Measurements from ENCODE around the gene NDUFAF8. TPM values are rescaled to one million over a fixed set of nuclear protein-coding genes. Genes with fewer than 3 reads are reported as not detected.

The NDUFAF8 gene
- total RNA-seq, 2 donors from 2014 or later = 22.4 to 58.2 TPM

- no peak for TF ChIP-seq CTCF (IDR thresholded peaks at IDR 0.05)
- Histone ChIP-seq H3K4me3 (no peak overlapping the region), H3K9me3 (no peaks in the 10 kb centered on the region), H3K4me1 (peaks cover 6% of the 10 kb centered on the region), H3K27me3 (no peaks in the 10 kb centered on the region), H3K36me3 (peaks cover 9% of the 10 kb centered on the region), H3K27ac (no peak overlapping the region), H3K9ac (ENCODE audit: low read depth in 2 of 2, low read length in 2 of 2) (no peak overlapping the region)
- DNase-seq = no peak
- intact Hi-C loops (cut with DNase I) = no loop called here
These were observed 43.0 kb downstream of the NDUFAF8 start for GRCh38 chr17:81282141-81282540.

- H3K9ac ChIP-seq (ENCODE audit: low read depth in 2 of 2, low read length in 2 of 2) = no peak overlapping the region
- intact Hi-C loops (cut with DNase I) = no loop called here
- no peaks in the 10 kb centered on the region for H3K27me3 ChIP-seq
- no peak for DNase-seq
- peaks cover 9% of the 10 kb centered on the region for H3K36me3 ChIP-seq
- no peak overlapping the region for H3K4me3 ChIP-seq
- H3K4me1 ChIP-seq = no peaks in the 10 kb centered on the region
- no peak for TF ChIP-seq CTCF (IDR thresholded peaks at IDR 0.05)
- no peaks in the 10 kb centered on the region for H3K9me3 ChIP-seq
- H3K27ac ChIP-seq = no peak overlapping the region
These were observed 43.8 kb downstream of the NDUFAF8 start for GRCh38 chr17:81282876-81283275.

GRCh38 chr17:81285179-81285878 lies 46.2 kb downstream of the NDUFAF8 start:
- peak; percentile 50 for DNase-seq
- Histone ChIP-seq H3K27ac (peak overlapping the region; percentile 44), H3K4me1 (no peaks in the 10 kb centered on the region), H3K9me3 (no peaks in the 10 kb centered on the region), H3K4me3 (peak overlapping the region; percentile 25), H3K9ac (ENCODE audit: low read depth in 2 of 2, low read length in 2 of 2) (no peak overlapping the region), H3K27me3 (no peaks in the 10 kb centered on the region), H3K36me3 (peaks cover 18% of the 10 kb centered on the region)
- no peak for TF ChIP-seq CTCF (IDR thresholded peaks at IDR 0.05)
- intact Hi-C loops (cut with DNase I) = no loop called here

- H3K27me3 ChIP-seq = no peaks in the 10 kb centered on the region
- intact Hi-C loops (cut with DNase I) = no loop called here
- peak overlapping the region; percentile 25 for H3K4me3 ChIP-seq
- TF ChIP-seq CTCF (IDR thresholded peaks at IDR 0.05) = no peak
- no peaks in the 10 kb centered on the region for H3K9me3 ChIP-seq
- peak overlapping the region; percentile 44 for H3K27ac ChIP-seq
- peaks cover 18% of the 10 kb centered on the region for H3K36me3 ChIP-seq
- no peak for DNase-seq
- no peaks in the 10 kb centered on the region for H3K4me1 ChIP-seq
- no peak overlapping the region for H3K9ac ChIP-seq (ENCODE audit: low read depth in 2 of 2, low read length in 2 of 2)
These were observed 46.8 kb downstream of the NDUFAF8 start for GRCh38 chr17:81285894-81286293.

GRCh38 chr17:81286491-81287145 lies 47.5 kb downstream of the NDUFAF8 start:
- Histone ChIP-seq H3K4me3 (no peak overlapping the region), H3K27ac (no peak overlapping the region), H3K9ac (ENCODE audit: low read depth in 2 of 2, low read length in 2 of 2) (no peak overlapping the region), H3K9me3 (no peaks in the 10 kb centered on the region), H3K4me1 (no peaks in the 10 kb centered on the region), H3K36me3 (peaks cover 18% of the 10 kb centered on the region), H3K27me3 (no peaks in the 10 kb centered on the region)
- no peak for TF ChIP-seq CTCF (IDR thresholded peaks at IDR 0.05)
- intact Hi-C loops (cut with DNase I) = no loop called here
- DNase-seq = no peak
